HEK293 (cell line): ENCODE results near the gene CHCHD6.

Experiments
- CTCF ChIA-PET: fragments of 350-600 bp; formaldehyde crosslinking; extraction: SDS; loops from one replicate; lab custom pipeline; 2021; ENCODE audit warnings: antibody characterized with exemption; lab: Yijun Ruan, JAX
- POLR2A ChIA-PET: fragments of 300-600 bp; formaldehyde crosslinking; extraction: SDS; loops from one replicate; lab custom pipeline; 2020; ENCODE audit warnings: antibody characterized with exemption, inconsistent platforms; lab: Yijun Ruan, JAX
- H3K27ac ChIP-seq: fragments of 200-500 bp; sonication (Bioruptor generic); 2 replicates; pipeline ENCODE4 v1.5.1; 2014; ENCODE audit warnings: low read depth, low read length, control low read depth, inconsistent platforms; ENCODE audit errors: extremely low read depth
- H3K36me3 ChIP-seq, 2 experiments: fragments of 200-500 bp in 1 of 2; sonication (Bioruptor generic) in 1 of 2; 1 replicate in 1 of 2; 2 replicates in 1 of 2; pipeline ENCODE4 v1.5.1; 2014 to 2017; ENCODE audit warnings: inconsistent platforms in 2 of 2, low read length in 2 of 2; ENCODE audit not compliant: control insufficient read depth in 2 of 2, insufficient read depth in 1 of 2
- H3K4me1 ChIP-seq: fragments of 200-500 bp; sonication (Bioruptor generic); 2 replicates; pipeline ENCODE4 v1.5.1; 2014; ENCODE audit warnings: mild to moderate bottlenecking, low read length, inconsistent platforms; ENCODE audit not compliant: control insufficient read depth, insufficient read depth
- H3K4me3 ChIP-seq: 2 replicates; pipeline ENCODE4 v1.5.1; 2011; ENCODE audit warnings: low read depth, mild to moderate bottlenecking, control low read depth, low read length, moderate library complexity
- H3K9me3 ChIP-seq: fragments of 200-500 bp; sonication (Bioruptor generic); 2 replicates; pipeline ENCODE4 v1.5.1; 2014; ENCODE audit warnings: low read depth, low read length, inconsistent platforms; ENCODE audit not compliant: control insufficient read depth, insufficient read depth
- BCL11B ChIP-seq: fragments of 450-650 bp; formaldehyde crosslinking; IDR thresholded peaks from 2 replicates; pipeline ENCODE4 v1.5.1; 2016; ENCODE audit warnings: low read depth, missing biosample characterization, missing genetic modification characterization
- KLF7 ChIP-seq: fragments of 450-650 bp; formaldehyde crosslinking; IDR thresholded peaks from 2 replicates; pipeline ENCODE4 v1.5.1; 2016; ENCODE audit warnings: missing biosample characterization, missing genetic modification characterization, borderline replicate concordance
- REPIN1 ChIP-seq: fragments of 450-650 bp; formaldehyde crosslinking; IDR thresholded peaks from 2 replicates; pipeline ENCODE4 v1.5.1; 2017; ENCODE audit warnings: missing biosample characterization, missing genetic modification characterization, low read depth
- ZEB2 ChIP-seq: fragments of 450-650 bp; formaldehyde crosslinking; IDR thresholded peaks from 2 replicates; pipeline ENCODE4 v1.5.1; 2016; ENCODE audit warnings: missing biosample characterization, missing genetic modification characterization
- ZFP37 ChIP-seq: fragments of 450-650 bp; formaldehyde crosslinking; IDR thresholded peaks from 2 replicates; pipeline ENCODE4 v1.5.1; 2016; ENCODE audit warnings: missing biosample characterization, missing genetic modification characterization
- ZNF140 ChIP-seq: fragments of 450-650 bp; formaldehyde crosslinking; IDR thresholded peaks from 2 replicates; pipeline ENCODE4 v1.5.1; 2016; ENCODE audit warnings: missing biosample characterization, missing genetic modification characterization
- ZNF16 ChIP-seq: fragments of 450-650 bp; formaldehyde crosslinking; IDR thresholded peaks from 2 replicates; pipeline ENCODE4 v1.5.1; 2016; ENCODE audit warnings: low read depth, missing biosample characterization, missing genetic modification characterization
- ZNF2 ChIP-seq: fragments of 450-650 bp; formaldehyde crosslinking; IDR thresholded peaks from 2 replicates; pipeline ENCODE4 v1.5.1; 2016; ENCODE audit warnings: missing biosample characterization, missing genetic modification characterization
- ZNF211 ChIP-seq: fragments of 450-650 bp; formaldehyde crosslinking; IDR thresholded peaks from 2 replicates; pipeline ENCODE4 v1.5.1; 2016; ENCODE audit warnings: low read depth, missing biosample characterization, missing genetic modification characterization
- ZNF223 ChIP-seq: fragments of 450-650 bp; formaldehyde crosslinking; IDR thresholded peaks from 2 replicates; pipeline ENCODE4 v1.5.1; 2016; ENCODE audit warnings: missing biosample characterization, missing genetic modification characterization
- ZNF23 ChIP-seq: fragments of 450-650 bp; formaldehyde crosslinking; IDR thresholded peaks from 2 replicates; pipeline ENCODE4 v1.5.1; 2016; ENCODE audit warnings: missing biosample characterization, missing genetic modification characterization, borderline replicate concordance
- ZNF302 ChIP-seq: fragments of 450-650 bp; formaldehyde crosslinking; IDR thresholded peaks from 2 replicates; pipeline ENCODE4 v1.5.1; 2016; ENCODE audit warnings: missing biosample characterization, missing genetic modification characterization, low read depth
- ZNF37A ChIP-seq: fragments of 450-650 bp; IDR thresholded peaks from 2 replicates; pipeline ENCODE4 v1.5.1; 2018; ENCODE audit warnings: missing biosample characterization, missing genetic modification characterization
- ZNF404 ChIP-seq: fragments of 450-650 bp; formaldehyde crosslinking; IDR thresholded peaks from 2 replicates; pipeline ENCODE4 v1.5.1; 2017; ENCODE audit warnings: missing biosample characterization, missing genetic modification characterization
- ZNF501 ChIP-seq: fragments of 450-650 bp; formaldehyde crosslinking; IDR thresholded peaks from 2 replicates; pipeline ENCODE4 v1.5.1; 2016; ENCODE audit warnings: missing biosample characterization, missing genetic modification characterization
- ZNF529 ChIP-seq: fragments of 450-650 bp; formaldehyde crosslinking; IDR thresholded peaks from 2 replicates; pipeline ENCODE4 v1.5.1; 2017; ENCODE audit warnings: missing genetic modification characterization, missing biosample characterization; ENCODE audit not compliant: insufficient replicate concordance
- ZNF558 ChIP-seq: fragments of 450-650 bp; formaldehyde crosslinking; IDR thresholded peaks from 2 replicates; pipeline ENCODE4 v1.5.1; 2016; ENCODE audit warnings: missing biosample characterization, missing genetic modification characterization
- ZNF707 ChIP-seq: fragments of 450-650 bp; formaldehyde crosslinking; IDR thresholded peaks from 2 replicates; pipeline ENCODE4 v1.5.1; 2016; ENCODE audit warnings: missing biosample characterization, missing genetic modification characterization
- ZNF768 ChIP-seq: fragments of 450-650 bp; formaldehyde crosslinking; IDR thresholded peaks from 2 replicates; pipeline ENCODE4 v1.5.1; 2018; ENCODE audit warnings: missing biosample characterization, mild to moderate bottlenecking, missing genetic modification characterization
- ZNF830 ChIP-seq: fragments of 450-650 bp; IDR thresholded peaks from 2 replicates; pipeline ENCODE4 v1.5.0; 2018; ENCODE audit warnings: missing biosample characterization, missing genetic modification characterization, low read depth, mild to moderate bottlenecking, moderate library complexity
- ZNF837 ChIP-seq: fragments of 450-650 bp; formaldehyde crosslinking; IDR thresholded peaks from 2 replicates; pipeline ENCODE4 v1.5.1; 2016; ENCODE audit warnings: missing biosample characterization, missing genetic modification characterization
- ZSCAN23 ChIP-seq: fragments of 450-650 bp; formaldehyde crosslinking; IDR thresholded peaks from 2 replicates; pipeline ENCODE4 v1.5.1; 2016; ENCODE audit warnings: missing biosample characterization, missing genetic modification characterization
- ZXDB ChIP-seq: fragments of 450-650 bp; formaldehyde crosslinking; IDR thresholded peaks from 2 replicates; pipeline ENCODE4 v1.5.1; 2016; ENCODE audit warnings: missing biosample characterization, missing genetic modification characterization
- TF ChIP-seq, protein P1 (sequence below): fragments of 450-650 bp; formaldehyde crosslinking; conservative IDR thresholded peaks from 2 replicates; pipeline ENCODE4 v1.5.1; 2016; ENCODE audit warnings: low read depth, missing biosample characterization, missing genetic modification characterization
- TF ChIP-seq, protein P2 (sequence below): fragments of 450-650 bp; formaldehyde crosslinking; IDR thresholded peaks from 2 replicates; pipeline ENCODE4; 2016; ENCODE audit warnings: missing biosample characterization, missing genetic modification characterization
- TF ChIP-seq, protein P3 (sequence below): fragments of 450-650 bp; formaldehyde crosslinking; IDR thresholded peaks from 2 replicates; pipeline ENCODE4 v1.5.1; 2016; ENCODE audit warnings: missing biosample characterization, missing genetic modification characterization, borderline replicate concordance
- TF ChIP-seq, protein P4 (sequence below): fragments of 450-650 bp; formaldehyde crosslinking; IDR thresholded peaks from 2 replicates; pipeline ENCODE4 v1.5.1; 2016; ENCODE audit warnings: missing biosample characterization, missing genetic modification characterization, low read depth

Gene CHCHD6

DNA sequence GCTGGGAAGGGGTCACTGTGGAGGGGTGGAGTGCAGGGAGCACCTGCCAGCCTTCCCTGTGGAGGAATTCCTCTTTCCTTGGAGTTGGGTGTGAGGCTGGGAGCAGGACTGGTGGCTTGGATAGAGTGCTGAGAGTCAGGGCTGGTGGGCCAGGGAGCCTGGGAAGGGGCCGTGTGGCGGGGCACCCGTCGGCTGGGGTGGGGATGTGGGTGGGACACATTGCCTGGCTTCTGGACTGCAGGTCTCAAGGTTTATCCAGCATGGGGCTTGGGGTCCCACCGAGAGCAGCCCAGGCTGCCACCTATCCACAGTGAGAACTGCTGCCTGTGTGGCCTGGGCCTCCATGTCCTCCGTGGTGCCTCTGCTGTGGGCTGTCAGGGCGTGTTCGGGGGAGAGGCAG, 283.6 kb downstream of the CHCHD6 start:
- peaks cover 0 to 43% of the 10 kb centered on the region in 2 experiments; a peak in 1 of 3 replicates for H3K36me3 ChIP-seq
- no peak overlapping the region for H3K27ac ChIP-seq
- no peaks in the 10 kb centered on the region for H3K9me3 ChIP-seq
- H3K4me3 ChIP-seq, result no peak overlapping the region
- peaks cover 7% of the 10 kb centered on the region; the same call in 1 of the 2 replicates for H3K4me1 ChIP-seq
- ChIA-PET POLR2A (no interaction called here), CTCF (no interaction called here)
- TF ChIP-seq ZXDB (tag by site-specific recombination) (no peak), ZNF302 (tag by site-specific recombination) (no peak), ZNF2 (tag by site-specific recombination) (no peak), ZNF529 (tag by site-specific recombination) (no peak), ZNF211 (tag by site-specific recombination) (no peak), ZNF16 (tag by site-specific recombination) (no peak), BCL11B (tag by site-specific recombination) (no peak), ZNF140 (no peak), ZNF707 (no peak), ZNF23 (tag by site-specific recombination) (no peak), ZNF837 (tag by site-specific recombination) (no peak), KLF7 (tag by site-specific recombination) (no peak), ZNF501 (tag by site-specific recombination) (no peak), ZNF404 (no peak), ZNF830 (tag by site-specific recombination) (no peak), ZNF768 (tag by site-specific recombination) (no peak), ZSCAN23 (tag by site-specific recombination) (no peak)
- TF ChIP-seq, protein P1, sequence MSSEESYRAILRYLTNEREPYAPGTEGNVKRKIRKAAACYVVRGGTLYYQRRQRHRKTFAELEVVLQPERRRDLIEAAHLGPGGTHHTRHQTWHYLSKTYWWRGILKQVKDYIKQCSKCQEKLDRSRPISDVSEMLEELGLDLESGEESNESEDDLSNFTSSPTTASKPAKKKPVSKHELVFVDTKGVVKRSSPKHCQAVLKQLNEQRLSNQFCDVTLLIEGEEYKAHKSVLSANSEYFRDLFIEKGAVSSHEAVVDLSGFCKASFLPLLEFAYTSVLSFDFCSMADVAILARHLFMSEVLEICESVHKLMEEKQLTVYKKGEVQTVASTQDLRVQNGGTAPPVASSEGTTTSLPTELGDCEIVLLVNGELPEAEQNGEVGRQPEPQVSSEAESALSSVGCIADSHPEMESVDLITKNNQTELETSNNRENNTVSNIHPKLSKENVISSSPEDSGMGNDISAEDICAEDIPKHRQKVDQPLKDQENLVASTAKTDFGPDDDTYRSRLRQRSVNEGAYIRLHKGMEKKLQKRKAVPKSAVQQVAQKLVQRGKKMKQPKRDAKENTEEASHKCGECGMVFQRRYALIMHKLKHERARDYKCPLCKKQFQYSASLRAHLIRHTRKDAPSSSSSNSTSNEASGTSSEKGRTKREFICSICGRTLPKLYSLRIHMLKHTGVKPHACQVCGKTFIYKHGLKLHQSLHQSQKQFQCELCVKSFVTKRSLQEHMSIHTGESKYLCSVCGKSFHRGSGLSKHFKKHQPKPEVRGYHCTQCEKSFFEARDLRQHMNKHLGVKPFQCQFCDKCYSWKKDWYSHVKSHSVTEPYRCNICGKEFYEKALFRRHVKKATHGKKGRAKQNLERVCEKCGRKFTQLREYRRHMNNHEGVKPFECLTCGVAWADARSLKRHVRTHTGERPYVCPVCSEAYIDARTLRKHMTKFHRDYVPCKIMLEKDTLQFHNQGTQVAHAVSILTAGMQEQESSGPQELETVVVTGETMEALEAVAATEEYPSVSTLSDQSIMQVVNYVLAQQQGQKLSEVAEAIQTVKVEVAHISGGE (tag by site-specific recombination), result no peak
- TF ChIP-seq, protein P2, sequence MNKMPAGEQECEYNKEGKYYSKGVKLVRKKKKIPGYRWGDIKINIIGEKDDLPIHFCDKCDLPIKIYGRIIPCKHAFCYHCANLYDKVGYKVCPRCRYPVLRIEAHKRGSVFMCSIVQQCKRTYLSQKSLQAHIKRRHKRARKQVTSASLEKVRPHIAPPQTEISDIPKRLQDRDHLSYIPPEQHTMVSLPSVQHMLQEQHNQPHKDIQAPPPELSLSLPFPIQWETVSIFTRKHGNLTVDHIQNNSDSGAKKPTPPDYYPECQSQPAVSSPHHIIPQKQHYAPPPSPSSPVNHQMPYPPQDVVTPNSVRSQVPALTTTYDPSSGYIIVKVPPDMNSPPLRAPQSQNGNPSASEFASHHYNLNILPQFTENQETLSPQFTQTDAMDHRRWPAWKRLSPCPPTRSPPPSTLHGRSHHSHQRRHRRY (tag by site-specific recombination), result no peak

DNA sequence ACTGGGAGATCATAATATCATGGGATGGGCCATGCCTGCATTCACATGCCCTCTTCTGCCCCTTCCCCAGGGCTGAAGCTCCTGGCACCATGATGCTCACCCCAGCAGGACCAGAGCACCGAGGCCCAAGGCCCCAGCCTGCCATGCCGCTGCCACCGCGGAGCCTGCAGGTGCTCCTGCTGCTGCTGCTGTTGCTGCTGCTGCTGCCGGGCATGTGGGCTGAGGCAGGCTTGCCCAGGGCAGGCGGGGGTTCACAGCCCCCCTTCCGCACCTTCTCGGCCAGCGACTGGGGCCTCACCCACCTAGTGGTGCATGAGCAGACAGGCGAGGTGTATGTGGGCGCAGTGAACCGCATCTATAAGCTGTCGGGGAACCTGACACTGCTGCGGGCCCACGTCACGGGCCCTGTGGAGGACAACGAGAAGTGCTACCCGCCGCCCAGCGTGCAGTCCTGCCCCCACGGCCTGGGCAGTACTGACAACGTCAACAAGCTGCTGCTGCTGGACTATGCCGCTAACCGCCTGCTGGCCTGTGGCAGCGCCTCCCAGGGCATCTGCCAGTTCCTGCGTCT, 284.5 kb downstream of the CHCHD6 start:
- Histone ChIP-seq H3K9me3 (no peaks in the 10 kb centered on the region), H3K4me1 (peaks cover 7% of the 10 kb centered on the region; the same call in 1 of the 2 replicates), H3K36me3 (peaks cover 0 to 48% of the 10 kb centered on the region in 2 experiments; a peak in 1 of 3 replicates), H3K4me3 (no peak overlapping the region), H3K27ac (no peak overlapping the region)
- CTCF ChIA-PET, result interaction anchor here (0.6 kb wide), 1 partner anchor 1376 kb away, joined by 3 read pairs; no protein-coding TSS in a partner anchor
- POLR2A ChIA-PET, result no interaction called here
- TF ChIP-seq ZNF223 (tag by site-specific recombination) (no peak), REPIN1 (tag by site-specific recombination) (no peak), ZEB2 (tag by site-specific recombination) (no peak), ZFP37 (tag by site-specific recombination) (no peak), ZNF558 (tag by site-specific recombination) (no peak), ZNF37A (tag by site-specific recombination) (no peak)
- TF ChIP-seq, protein P3, sequence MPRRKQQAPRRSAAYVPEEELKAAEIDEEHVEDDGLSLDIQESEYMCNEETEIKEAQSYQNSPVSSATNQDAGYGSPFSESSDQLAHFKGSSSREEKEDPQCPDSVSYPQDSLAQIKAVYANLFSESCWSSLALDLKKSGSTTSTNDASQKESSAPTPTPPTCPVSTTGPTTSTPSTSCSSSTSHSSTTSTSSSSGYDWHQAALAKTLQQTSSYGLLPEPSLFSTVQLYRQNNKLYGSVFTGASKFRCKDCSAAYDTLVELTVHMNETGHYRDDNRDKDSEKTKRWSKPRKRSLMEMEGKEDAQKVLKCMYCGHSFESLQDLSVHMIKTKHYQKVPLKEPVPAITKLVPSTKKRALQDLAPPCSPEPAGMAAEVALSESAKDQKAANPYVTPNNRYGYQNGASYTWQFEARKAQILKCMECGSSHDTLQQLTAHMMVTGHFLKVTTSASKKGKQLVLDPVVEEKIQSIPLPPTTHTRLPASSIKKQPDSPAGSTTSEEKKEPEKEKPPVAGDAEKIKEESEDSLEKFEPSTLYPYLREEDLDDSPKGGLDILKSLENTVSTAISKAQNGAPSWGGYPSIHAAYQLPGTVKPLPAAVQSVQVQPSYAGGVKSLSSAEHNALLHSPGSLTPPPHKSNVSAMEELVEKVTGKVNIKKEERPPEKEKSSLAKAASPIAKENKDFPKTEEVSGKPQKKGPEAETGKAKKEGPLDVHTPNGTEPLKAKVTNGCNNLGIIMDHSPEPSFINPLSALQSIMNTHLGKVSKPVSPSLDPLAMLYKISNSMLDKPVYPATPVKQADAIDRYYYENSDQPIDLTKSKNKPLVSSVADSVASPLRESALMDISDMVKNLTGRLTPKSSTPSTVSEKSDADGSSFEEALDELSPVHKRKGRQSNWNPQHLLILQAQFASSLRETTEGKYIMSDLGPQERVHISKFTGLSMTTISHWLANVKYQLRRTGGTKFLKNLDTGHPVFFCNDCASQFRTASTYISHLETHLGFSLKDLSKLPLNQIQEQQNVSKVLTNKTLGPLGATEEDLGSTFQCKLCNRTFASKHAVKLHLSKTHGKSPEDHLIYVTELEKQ (tag by site-specific recombination), result no peak
- TF ChIP-seq, protein P4, sequence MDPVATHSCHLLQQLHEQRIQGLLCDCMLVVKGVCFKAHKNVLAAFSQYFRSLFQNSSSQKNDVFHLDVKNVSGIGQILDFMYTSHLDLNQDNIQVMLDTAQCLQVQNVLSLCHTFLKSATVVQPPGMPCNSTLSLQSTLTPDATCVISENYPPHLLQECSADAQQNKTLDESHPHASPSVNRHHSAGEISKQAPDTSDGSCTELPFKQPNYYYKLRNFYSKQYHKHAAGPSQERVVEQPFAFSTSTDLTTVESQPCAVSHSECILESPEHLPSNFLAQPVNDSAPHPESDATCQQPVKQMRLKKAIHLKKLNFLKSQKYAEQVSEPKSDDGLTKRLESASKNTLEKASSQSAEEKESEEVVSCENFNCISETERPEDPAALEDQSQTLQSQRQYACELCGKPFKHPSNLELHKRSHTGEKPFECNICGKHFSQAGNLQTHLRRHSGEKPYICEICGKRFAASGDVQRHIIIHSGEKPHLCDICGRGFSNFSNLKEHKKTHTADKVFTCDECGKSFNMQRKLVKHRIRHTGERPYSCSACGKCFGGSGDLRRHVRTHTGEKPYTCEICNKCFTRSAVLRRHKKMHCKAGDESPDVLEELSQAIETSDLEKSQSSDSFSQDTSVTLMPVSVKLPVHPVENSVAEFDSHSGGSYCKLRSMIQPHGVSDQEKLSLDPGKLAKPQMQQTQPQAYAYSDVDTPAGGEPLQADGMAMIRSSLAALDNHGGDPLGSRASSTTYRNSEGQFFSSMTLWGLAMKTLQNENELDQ (tag by site-specific recombination), result no peak
